ENCODE data around the gene SH2D2A.

Gene SH2D2A

GRCh38 chr1:156801409-156802121 lies 15.1 kb downstream of the SH2D2A start:
- no peak for DNase-seq

- no peak for DNase-seq
Measured at GRCh38 chr1:156797212-156797871, 19.3 kb downstream of the SH2D2A start.

GRCh38 chr1:156796340-156797097 lies 20.1 kb downstream of the SH2D2A start:
- DNase-seq, result no peak

- no peak for DNase-seq
Measured at GRCh38 chr1:156795787-156796186, 20.9 kb downstream of the SH2D2A start.

GRCh38 chr1:156795374-156795733 lies 21.3 kb downstream of the SH2D2A start:
- DNase-seq, result no peak

- no peak for DNase-seq
Measured at GRCh38 chr1:156794506-156795373, 21.9 kb downstream of the SH2D2A start.

- DNase-seq, result no peak
Measured at GRCh38 chr1:156789621-156790318, 26.9 kb downstream of the SH2D2A start.

GRCh38 chr1:156788136-156788535 lies 28.5 kb downstream of the SH2D2A start:
- no peak for DNase-seq

GRCh38 chr1:156786640-156787039 lies 30.0 kb downstream of the SH2D2A start:
- DNase-seq, result no peak

- no peak for DNase-seq
Measured at GRCh38 chr1:156785458-156785857, 31.2 kb downstream of the SH2D2A start.

- DNase-seq, result no peak
Measured at GRCh38 chr1:156781585-156782186, 35.0 kb downstream of the SH2D2A start.

GRCh38 chr1:156777573-156777972 lies 39.1 kb downstream of the SH2D2A start:
- DNase-seq, result no peak

- no peak for DNase-seq
Measured at GRCh38 chr1:156776942-156777341, 39.7 kb downstream of the SH2D2A start.

- no peak for DNase-seq
Measured at GRCh38 chr1:156775799-156776198, 40.8 kb downstream of the SH2D2A start.

GRCh38 chr1:156773607-156774006 lies 43.0 kb downstream of the SH2D2A start:
- DNase-seq, result no peak

- DNase-seq, result no peak
Measured at GRCh38 chr1:156772728-156773497, 43.7 kb downstream of the SH2D2A start.

GRCh38 chr1:156772222-156772621 lies 44.4 kb downstream of the SH2D2A start:
- no peak for DNase-seq

GRCh38 chr1:156768610-156769295 lies 47.9 kb downstream of the SH2D2A start:
- DNase-seq, result no peak

GRCh38 chr1:156767879-156768604 lies 48.6 kb downstream of the SH2D2A start:
- DNase-seq, result no peak

All from 8988T (cell line).